Measurements from ENCODE around the gene SNAPC4. TPM values are rescaled to one million over a fixed set of nuclear protein-coding genes. Genes with fewer than 3 reads are reported as not detected.

Gene SNAPC4
- total and polyA plus RNA-seq, 5 experiments from 2014 or later = 0.90 to 15.6 (median 2.0) TPM

- Mint-ChIP-seq H3K4me1 (peaks cover 32 to 75% (median 55%) of the 10 kb centered on the region in 4 donors), H3K36me3 (peaks cover 0 to 39% (median 5%) of the 10 kb centered on the region in 3 donors), H3K27me3 (no peaks in the 10 kb centered on the region), H3K4me3 (peak overlapping the region; percentile 39 to 77 (median 70)), H3K27ac (peak overlapping the region; percentile 74 to 96 (median 88)), H3K9me3 (no peaks in the 10 kb centered on the region)
- DNase-seq (peak in 4 of 10 donors; percentile 13 to 36 (median 25)), ATAC-seq (peak; percentile 5 to 8)
- POLR2A ChIA-PET = interaction anchor here (0.6 to 5.7 kb wide), 4 partner anchors 9 to 40 kb away, joined by 3 to 34 read pairs (median 4); partner anchors contain the start of gene DNLZ
Observed at GRCh38 chr9:136403915-136404800, 4.2 kb upstream of the SNAPC4 start.

- Mint-ChIP-seq H3K36me3 (peaks cover 0 to 34% (median 5%) of the 10 kb centered on the region in 3 donors), H3K9me3 (no peaks in the 10 kb centered on the region), H3K27me3 (no peaks in the 10 kb centered on the region), H3K27ac (peak overlapping the region in 9 of 10 donors; percentile 74 to 96 (median 88)), H3K4me3 (peak overlapping the region; percentile 24 to 77 (median 70)), H3K4me1 (peaks cover 29 to 75% (median 55%) of the 10 kb centered on the region in 4 donors)
- ATAC-seq (peak; percentile 85 to 91), DNase-seq (peak; percentile 40 to 81 (median 68))
- POLR2A ChIA-PET = interaction anchor here (1.1 to 5.7 kb wide), 3 partner anchors 10 to 40 kb away, joined by 3 to 34 read pairs (median 4); partner anchors contain the start of gene DNLZ
Observed at GRCh38 chr9:136403538-136403914, 3.6 kb upstream of the SNAPC4 start.

GRCh38 chr9:136402067-136402466 lies 2.1 kb upstream of the SNAPC4 start:
- no peak for ATAC-seq
- H3K4me1 Mint-ChIP-seq = peaks cover 27 to 69% (median 51%) of the 10 kb centered on the region in 4 donors
- H3K27ac Mint-ChIP-seq = peak overlapping the region in 7 of 10 donors; percentile 36 to 84 (median 54)
- no peak for DNase-seq
- H3K27me3 Mint-ChIP-seq = no peaks in the 10 kb centered on the region
- POLR2A ChIA-PET = interaction anchor here (3.1 to 5.7 kb wide), 2 partner anchors 7 to 38 kb away, joined by 25 to 34 read pairs; partner anchors contain the start of genes DNLZ, ENTR1 and PMPCA
- peaks cover 0 to 27% (median 3%) of the 10 kb centered on the region in 3 donors for H3K36me3 Mint-ChIP-seq
- H3K4me3 Mint-ChIP-seq = peak overlapping the region in 1 of 10 donors; percentile 54
- no peaks in the 10 kb centered on the region for H3K9me3 Mint-ChIP-seq

GRCh38 chr9:136401173-136401922 lies 1.4 kb upstream of the SNAPC4 start:
- Mint-ChIP-seq H3K4me1 (peaks cover 27 to 67% (median 49%) of the 10 kb centered on the region in 4 donors), H3K27ac (peak overlapping the region in 6 of 10 donors; percentile 19 to 72 (median 45)), H3K9me3 (no peaks in the 10 kb centered on the region), H3K4me3 (peak overlapping the region in 9 of 10 donors; percentile 26 to 60 (median 52)), H3K27me3 (no peaks in the 10 kb centered on the region), H3K36me3 (peaks cover 0 to 24% (median 3%) of the 10 kb centered on the region in 3 donors)
- POLR2A ChIA-PET = interaction anchor here (0.6 to 5.7 kb wide), 5 partner anchors 8 to 79 kb away, joined by 3 to 34 read pairs (median 3); partner anchors contain the start of genes DNLZ, ENTR1 and PMPCA
- ATAC-seq (no peak), DNase-seq (no peak)

- Mint-ChIP-seq H3K9me3 (no peaks in the 10 kb centered on the region), H3K27ac (peak overlapping the region in 9 of 10 donors; percentile 27 to 89 (median 73)), H3K36me3 (peaks cover 0 to 24% (median 3%) of the 10 kb centered on the region in 3 donors), H3K4me3 (peak overlapping the region; percentile 75 to 91 (median 82)), H3K4me1 (peaks cover 19 to 50% (median 36%) of the 10 kb centered on the region in 4 donors), H3K27me3 (no peaks in the 10 kb centered on the region)
- POLR2A ChIA-PET = interaction anchor here (1.1 to 5.7 kb wide), 3 partner anchors 10 to 36 kb away, joined by 3 to 34 read pairs (median 25); partner anchors contain the start of genes DNLZ, ENTR1 and PMPCA
- ATAC-seq = peak in 1 of 2 donors; percentile 12
- DNase-seq = peak in 4 of 10 donors; percentile 7 to 34 (median 16)
Observed at GRCh38 chr9:136399176-136400037, 563 bp downstream of the SNAPC4 start.

- H3K4me1 Mint-ChIP-seq = peaks cover 9 to 39% (median 25%) of the 10 kb centered on the region in 4 donors
Observed at GRCh38 chr9:136398286-136398685, 1.7 kb downstream of the SNAPC4 start.

GRCh38 chr9:136397643-136398042 lies 2.3 kb downstream of the SNAPC4 start:
- H3K36me3 Mint-ChIP-seq = peaks cover 0 to 28% (median 3%) of the 10 kb centered on the region in 3 donors
- peaks cover 7 to 37% (median 24%) of the 10 kb centered on the region in 4 donors for H3K4me1 Mint-ChIP-seq
- ATAC-seq (no peak), DNase-seq (no peak)
- H3K9me3 Mint-ChIP-seq = no peaks in the 10 kb centered on the region
- POLR2A ChIA-PET = no interaction called here
- no peaks in the 10 kb centered on the region for H3K27me3 Mint-ChIP-seq
- no peak overlapping the region for H3K27ac Mint-ChIP-seq
- no peak overlapping the region for H3K4me3 Mint-ChIP-seq

More at GRCh38 chr9:136398286-136398685, 1.7 kb downstream of the SNAPC4 start:
- Mint-ChIP-seq H3K9me3 (no peaks in the 10 kb centered on the region), H3K27ac (peak overlapping the region in 3 of 10 donors; percentile 15 to 75 (median 71)), H3K4me3 (peak overlapping the region; percentile 39 to 91 (median 80)), H3K27me3 (no peaks in the 10 kb centered on the region), H3K36me3 (peaks cover 0 to 27% (median 3%) of the 10 kb centered on the region in 3 donors)
- ATAC-seq (no peak), DNase-seq (no peak)
- POLR2A ChIA-PET = interaction anchor here (5.7 kb wide), 1 partner anchor 35 kb away, joined by 34 read pairs; the partner anchor contains the start of gene DNLZ

- Mint-ChIP-seq H3K9me3 (no peaks in the 10 kb centered on the region), H3K27me3 (no peaks in the 10 kb centered on the region), H3K36me3 (peaks cover 0 to 36% (median 4%) of the 10 kb centered on the region in 3 donors), H3K4me1 (peaks cover 7 to 27% (median 17%) of the 10 kb centered on the region in 4 donors), H3K27ac (no peak overlapping the region), H3K4me3 (peak overlapping the region in 1 of 10 donors; percentile 49)
- DNase-seq (no peak), ATAC-seq (no peak)
- POLR2A ChIA-PET = interaction anchor here (0.6 kb wide), 1 partner anchor 849 kb away, joined by 4 read pairs; no protein-coding TSS in a partner anchor
Observed at GRCh38 chr9:136396219-136396515, 3.8 kb downstream of the SNAPC4 start.

GRCh38 chr9:136395345-136396218 lies 4.4 kb downstream of the SNAPC4 start:
- POLR2A ChIA-PET = interaction anchor here (0.6 kb wide), 1 partner anchor 849 kb away, joined by 4 read pairs; no protein-coding TSS in a partner anchor
- Mint-ChIP-seq H3K4me3 (no peak overlapping the region), H3K4me1 (peaks cover 6 to 21% (median 14%) of the 10 kb centered on the region in 4 donors), H3K27ac (no peak overlapping the region), H3K36me3 (peaks cover 0 to 42% (median 4%) of the 10 kb centered on the region in 3 donors), H3K9me3 (no peaks in the 10 kb centered on the region), H3K27me3 (no peaks in the 10 kb centered on the region)
- DNase-seq (no peak), ATAC-seq (no peak)

GRCh38 chr9:136395020-136395340 lies 5.0 kb downstream of the SNAPC4 start:
- H3K27me3 Mint-ChIP-seq = no peaks in the 10 kb centered on the region
- no peaks in the 10 kb centered on the region for H3K9me3 Mint-ChIP-seq
- ATAC-seq = no peak
- no peak overlapping the region for H3K4me3 Mint-ChIP-seq
- peaks cover 5 to 16% (median 13%) of the 10 kb centered on the region in 4 donors for H3K4me1 Mint-ChIP-seq
- no peak for DNase-seq
- H3K27ac Mint-ChIP-seq = no peak overlapping the region
- POLR2A ChIA-PET = no interaction called here
- H3K36me3 Mint-ChIP-seq = peaks cover under 1 to 46% (median 4%) of the 10 kb centered on the region in 3 donors
